ENCODE measurements around the gene LRRC41. TPM values are rescaled to one million over a fixed set of nuclear protein-coding genes. Genes with fewer than 3 reads are reported as not detected.
A peak's percentile ranks its signal among the peaks of the same experiment; 100 is the strongest.
"Not testable (repeated sequence)": the region's sequence is repeated elsewhere in the genome, so short reads cannot be mapped to it uniquely, and the experiment has no call there.

Gene LRRC41
- total RNA-seq, 1 donor from 2014 or later = 104 TPM

- DNase-seq (ENCODE audit: low read depth) = no peak
- no peak overlapping the region for H3K4me3 ChIP-seq (ENCODE audit: low read depth, low read length)
- TF ChIP-seq CTCF (conservative IDR thresholded peaks at IDR 0.05; ENCODE audit: low read depth, low read length) = no peak
These were observed 39.4 kb upstream of the LRRC41 start for GRCh38 chr1:46342677-46343350.

- DNase-seq (ENCODE audit: low read depth) = no peak
- peak overlapping the region; percentile 79 for H3K4me3 ChIP-seq (ENCODE audit: low read depth, low read length)
- peak; percentile 61 for TF ChIP-seq CTCF (conservative IDR thresholded peaks at IDR 0.05; ENCODE audit: low read depth, low read length)
These were observed 38.8 kb upstream of the LRRC41 start for GRCh38 chr1:46342084-46342656.

- no peak for TF ChIP-seq CTCF (conservative IDR thresholded peaks at IDR 0.05; ENCODE audit: low read depth, low read length)
- H3K4me3 ChIP-seq (ENCODE audit: low read depth, low read length) = peak overlapping the region; percentile 79
- DNase-seq (ENCODE audit: low read depth) = no peak
These were observed 38.0 kb upstream of the LRRC41 start for GRCh38 chr1:46341222-46342083.

DNA sequence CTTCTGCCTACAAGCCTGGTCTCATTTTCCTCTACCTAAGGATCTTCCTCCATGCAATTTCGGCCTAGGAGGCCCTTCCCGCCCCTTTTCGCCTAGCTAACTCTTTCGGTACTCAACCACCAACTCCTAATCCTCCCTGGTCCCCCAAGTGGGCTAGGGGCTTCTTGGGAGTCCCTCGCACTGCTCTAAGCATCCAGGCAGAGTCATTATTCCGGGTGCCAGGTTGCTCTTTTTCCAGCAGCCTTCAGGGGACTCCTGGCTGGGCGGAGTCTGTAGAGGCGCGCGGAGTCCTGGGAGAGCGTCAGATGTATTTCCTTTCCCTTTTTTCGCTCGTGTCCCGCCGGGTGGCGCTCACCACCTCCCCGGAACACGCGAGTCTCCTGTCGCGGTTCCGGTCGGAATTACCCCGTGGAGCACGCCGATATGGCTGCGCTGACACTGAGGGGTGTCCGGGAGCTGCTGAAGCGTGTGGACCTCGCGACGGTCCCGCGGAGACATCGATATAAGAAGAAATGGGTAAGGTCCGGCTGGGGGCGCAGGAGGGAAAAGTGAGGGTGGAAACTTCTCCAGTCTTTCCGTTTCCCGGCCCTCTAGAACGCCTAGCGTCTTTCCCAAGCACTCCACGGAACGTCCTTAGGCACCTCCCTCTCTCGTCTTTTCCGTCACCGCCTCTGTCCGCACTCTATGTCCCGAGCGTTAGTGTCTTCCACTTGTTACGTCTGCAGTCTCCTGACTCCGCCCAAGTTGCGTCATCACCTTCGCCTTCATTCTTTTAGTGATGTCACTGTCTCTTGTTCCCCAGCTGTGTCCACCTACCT, 37.2 kb upstream of the LRRC41 start, which contains the start of gene NSUN4:
Gene NSUN4 (plus strand): TSS at position 404 of the 818 bp plus-strand sequence. CDS start 20 bp downstream, at position 424.
- TF ChIP-seq CTCF (conservative IDR thresholded peaks at IDR 0.05; ENCODE audit: low read depth, low read length) = peak; percentile 58
- peak; percentile 66 for DNase-seq (ENCODE audit: low read depth)
- H3K4me3 ChIP-seq (ENCODE audit: low read depth, low read length) = peak within 1 kb of the TSS; percentile 79

DNA sequence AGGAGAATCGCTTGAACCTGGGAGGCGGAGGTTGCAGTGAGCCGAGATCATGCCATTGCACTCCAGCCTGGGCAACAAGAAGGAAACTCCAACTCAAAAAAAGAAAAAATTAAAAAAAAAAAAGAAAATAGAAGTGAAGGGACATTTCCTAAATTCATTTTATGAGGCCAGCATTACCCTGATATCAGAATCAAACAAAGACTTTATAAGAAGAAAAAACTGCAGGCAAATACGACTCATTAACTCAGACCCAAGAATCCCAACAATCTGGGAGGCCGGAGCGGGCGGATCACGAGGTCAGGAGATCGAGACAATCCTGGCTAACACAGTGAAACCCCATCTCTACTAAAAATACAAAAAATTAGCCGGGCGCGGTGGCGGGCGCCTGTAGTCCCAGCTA, 34.0 kb upstream of the LRRC41 start:
- H3K4me3 ChIP-seq (ENCODE audit: low read depth, low read length); DNase-seq (ENCODE audit: low read depth): not testable (repeated sequence)

GRCh38 chr1:46335081-46335480, 31.7 kb upstream of the LRRC41 start:
- no peak for DNase-seq (ENCODE audit: low read depth)

More at GRCh38 chr1:46335081-46335480, 31.7 kb upstream of the LRRC41 start:
- TF ChIP-seq CTCF (conservative IDR thresholded peaks at IDR 0.05; ENCODE audit: low read depth, low read length) = no peak
- H3K4me3 ChIP-seq (ENCODE audit: low read depth, low read length) = no peak overlapping the region
